Activated CD4-positive, CD25-positive, alpha-beta regulatory T cell treated with anti-CD3 and anti-CD28 coated beads, Interleukin-2, amount 50 U/mL, for 16 hours (primary cell): Measurements from ENCODE around the gene XRCC2.

Experiments used
- DNase-seq: peaks from one replicate; pipeline ENCODE4 v3.0.0-alpha.2; 2020; ENCODE audit warnings: low read depth, low spot score

XRCC2 gene

GRCh38 chr7:152615031-152615741 lies 60.8 kb downstream of the XRCC2 start:
- no peak for DNase-seq

DNA sequence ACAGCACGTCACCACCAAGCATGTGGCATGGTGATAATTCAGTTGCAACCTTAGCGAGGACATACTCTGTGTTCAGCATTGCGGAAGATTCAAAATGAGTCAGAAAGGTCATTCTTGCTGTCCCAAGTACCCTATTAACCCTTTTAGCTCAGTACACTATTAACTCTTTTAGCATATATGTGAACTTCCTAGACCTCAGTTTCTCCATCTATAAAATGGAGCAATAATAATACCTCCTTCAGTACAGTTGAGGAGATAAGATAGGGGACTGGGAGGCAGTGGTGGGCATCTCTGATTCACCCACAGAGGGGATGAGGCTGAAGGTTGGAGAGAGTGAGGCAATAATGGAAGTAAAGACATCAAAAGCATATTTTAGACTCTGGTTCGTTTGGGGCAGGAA lies 67.3 kb downstream of the XRCC2 start:
- no peak for DNase-seq

DNA sequence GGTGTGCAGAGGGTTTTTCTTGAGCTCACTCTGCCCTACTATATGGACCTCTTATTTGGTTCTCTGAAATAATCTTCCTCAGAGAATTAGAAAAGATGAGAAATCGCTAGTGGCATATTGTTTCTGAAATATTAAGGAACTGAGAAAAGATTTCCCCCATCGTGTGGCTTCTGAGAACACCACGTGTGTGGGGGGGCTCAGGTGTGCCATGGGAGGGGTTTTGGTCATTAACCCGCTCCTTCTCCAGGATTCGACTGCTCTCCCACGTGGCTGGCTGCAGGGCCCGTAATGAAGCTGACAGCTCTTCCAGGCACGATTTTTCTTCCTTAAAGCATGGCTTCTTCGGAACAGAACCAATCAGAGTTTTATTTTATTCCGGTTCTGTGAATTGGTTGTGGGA lies 67.7 kb downstream of the XRCC2 start:
- no peak for DNase-seq

DNA sequence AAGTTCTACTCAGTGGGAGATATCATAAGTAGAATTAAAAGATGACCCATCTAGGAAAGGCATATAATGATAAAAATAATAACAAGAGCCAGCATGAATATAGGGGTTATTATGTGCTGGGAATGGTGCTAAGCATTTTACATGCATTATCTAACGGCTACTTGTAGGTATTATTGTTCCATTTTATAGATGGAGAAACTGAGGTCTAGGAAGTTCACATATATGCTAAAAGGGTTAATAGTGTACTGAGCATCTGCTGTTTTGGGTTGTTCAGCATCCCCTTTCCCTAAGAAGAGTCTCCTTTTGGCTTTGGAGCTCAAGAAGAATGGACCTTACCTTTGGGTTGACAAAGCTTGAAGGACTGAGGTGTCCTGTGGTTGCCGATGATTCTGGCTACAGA lies 68.9 kb downstream of the XRCC2 start:
- DNase-seq: no peak

DNA sequence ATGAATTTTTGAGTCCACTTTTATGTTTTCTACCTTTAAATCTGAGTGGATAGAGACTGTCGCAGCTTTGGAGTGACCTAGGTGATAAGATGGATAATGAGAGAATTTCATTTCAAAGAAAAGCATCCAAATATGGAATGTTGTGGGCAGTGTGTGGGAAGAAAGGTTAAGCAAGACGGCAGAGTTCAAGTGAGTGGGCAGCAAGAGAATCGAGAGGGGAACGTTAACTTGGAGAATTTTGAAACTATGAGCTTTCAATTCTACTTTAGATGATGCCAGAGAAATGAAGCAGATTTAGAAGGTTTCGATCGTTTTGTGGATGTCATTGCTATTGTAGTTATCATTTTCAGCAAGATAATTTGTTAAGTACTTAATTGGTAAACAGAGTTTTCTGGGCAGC lies 73.0 kb downstream of the XRCC2 start:
- DNase-seq: no peak

DNA sequence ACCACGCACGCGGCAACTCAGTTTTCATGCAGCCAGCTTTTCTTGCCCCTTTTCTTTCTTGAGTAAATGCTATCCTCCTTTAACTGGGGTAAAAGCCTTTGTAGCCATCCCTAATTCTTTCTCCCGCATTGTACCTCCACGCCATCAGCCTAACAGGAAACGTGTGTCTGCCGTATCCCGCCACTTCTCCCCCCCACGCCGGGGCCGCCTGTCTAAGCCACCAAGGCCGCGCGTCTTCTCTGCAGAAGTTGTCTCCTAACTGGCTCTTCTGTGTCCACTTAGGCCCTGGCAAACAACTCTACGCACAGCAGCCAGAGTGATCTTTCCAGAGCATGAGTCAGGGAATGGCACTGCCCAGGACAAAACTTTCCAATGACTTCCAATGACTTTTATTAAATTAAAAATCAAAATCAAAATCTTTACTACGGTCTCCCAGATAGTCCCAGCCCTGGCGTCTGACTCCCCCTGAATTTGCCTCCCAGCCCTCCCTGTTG lies 74.6 kb downstream of the XRCC2 start:
- DNase-seq: no peak

DNA sequence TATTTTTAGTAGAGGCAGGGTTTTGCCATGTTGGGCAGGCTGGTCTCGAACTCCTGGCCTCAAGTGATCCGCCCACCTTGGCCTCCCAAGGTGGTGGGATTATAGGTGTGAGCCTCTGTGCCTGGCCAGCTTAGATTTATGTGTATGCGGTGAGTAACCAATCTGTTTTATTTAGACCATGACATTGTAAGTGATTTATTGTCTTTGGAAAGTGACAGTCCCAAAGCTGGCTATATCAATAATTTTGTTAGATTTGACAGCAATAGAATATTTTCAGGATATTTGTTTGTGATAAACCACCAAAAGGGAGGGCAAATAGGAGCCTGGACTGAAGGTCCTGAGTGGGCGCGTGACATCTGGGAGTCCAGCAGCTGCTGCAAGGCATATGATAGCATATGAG lies 75.7 kb downstream of the XRCC2 start:
- no peak for DNase-seq

DNA sequence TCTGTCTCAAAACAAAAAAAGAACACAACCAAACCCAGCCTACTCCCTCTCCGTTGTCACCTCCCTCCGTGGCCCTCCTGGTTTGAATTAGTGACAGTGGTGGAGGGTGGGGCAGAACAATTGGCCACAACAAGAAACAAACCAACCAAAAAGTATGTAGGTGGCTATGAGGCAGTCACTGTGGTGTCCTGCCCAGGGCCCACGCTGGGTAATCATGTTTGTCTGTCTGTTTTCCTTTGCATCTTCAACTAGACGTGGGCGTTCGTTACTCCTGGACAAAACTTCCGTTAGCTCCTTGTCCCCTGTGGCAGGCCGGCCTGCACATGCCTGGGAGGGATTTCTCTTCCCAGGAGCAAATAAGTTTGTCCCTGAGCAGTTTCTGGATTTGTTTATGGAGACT lies 78.4 kb downstream of the XRCC2 start:
- no peak for DNase-seq

GRCh38 chr7:152596824-152597223 lies 79.1 kb downstream of the XRCC2 start:
- no peak for DNase-seq
